ENCODE results near the gene SLC6A5. TPM values are rescaled to one million over a fixed set of nuclear protein-coding genes. Genes with fewer than 3 reads are reported as not detected.

SLC6A5 gene
- total RNA-seq, 3 donors from 2014 or later, result not detected

- TF ChIP-seq POLR2AphosphoS5 (IDR thresholded peaks at IDR 0.05), result no peak
- TF ChIP-seq CTCF (IDR thresholded peaks at IDR 0.05), result no peak
- TF ChIP-seq POLR2A (IDR thresholded peaks at IDR 0.05), result no peak
- no peaks in the 10 kb centered on the region for H3K9me3 ChIP-seq
- H3K36me3 ChIP-seq, result no peaks in the 10 kb centered on the region
- H3K27ac ChIP-seq, result no peak overlapping the region
- no peak for DNase-seq (ENCODE audit: low spot score in 2 of 2)
- H3K27me3 ChIP-seq, result peaks cover 0 to 5% of the 10 kb centered on the region in 2 donors
- H3K4me3 ChIP-seq, result no peak overlapping the region
- H3K4me1 ChIP-seq, result no peaks in the 10 kb centered on the region
- intact Hi-C loops (cut with DNase I; ENCODE audit: low total_unique reads), result no loop called here
These were observed 18.1 kb downstream of the SLC6A5 start for GRCh38 chr11:20617346-20618005.

GRCh38 chr11:20618083-20618482 lies 18.7 kb downstream of the SLC6A5 start:
- Histone ChIP-seq H3K27ac (no peak overlapping the region), H3K4me3 (no peak overlapping the region), H3K4me1 (no peaks in the 10 kb centered on the region), H3K36me3 (no peaks in the 10 kb centered on the region), H3K27me3 (peaks cover 0 to 5% of the 10 kb centered on the region in 2 donors), H3K9me3 (no peaks in the 10 kb centered on the region)
- no peak for TF ChIP-seq POLR2AphosphoS5 (IDR thresholded peaks at IDR 0.05)
- TF ChIP-seq CTCF (IDR thresholded peaks at IDR 0.05), result no peak
- no peak for TF ChIP-seq POLR2A (IDR thresholded peaks at IDR 0.05)
- DNase-seq (ENCODE audit: low spot score in 2 of 2), result no peak
- intact Hi-C loops (cut with DNase I; ENCODE audit: low total_unique reads), result no loop called here

GRCh38 chr11:20620988-20621387 lies 21.6 kb downstream of the SLC6A5 start:
- H3K4me1 ChIP-seq, result no peaks in the 10 kb centered on the region
- H3K36me3 ChIP-seq, result no peaks in the 10 kb centered on the region
- intact Hi-C loops (cut with DNase I; ENCODE audit: low total_unique reads), result no loop called here
- no peak overlapping the region for H3K4me3 ChIP-seq
- no peaks in the 10 kb centered on the region for H3K9me3 ChIP-seq
- no peaks in the 10 kb centered on the region for H3K27me3 ChIP-seq
- DNase-seq (ENCODE audit: low spot score in 2 of 2), result no peak
- H3K27ac ChIP-seq, result no peak overlapping the region
- TF ChIP-seq POLR2AphosphoS5 (IDR thresholded peaks at IDR 0.05) (no peak), CTCF (IDR thresholded peaks at IDR 0.05) (no peak), POLR2A (IDR thresholded peaks at IDR 0.05) (no peak)

GRCh38 chr11:20621679-20622078 lies 22.3 kb downstream of the SLC6A5 start:
- DNase-seq (ENCODE audit: low spot score in 2 of 2), result no peak
- Histone ChIP-seq H3K4me3 (no peak overlapping the region), H3K9me3 (no peaks in the 10 kb centered on the region), H3K36me3 (no peaks in the 10 kb centered on the region), H3K4me1 (no peaks in the 10 kb centered on the region), H3K27me3 (no peaks in the 10 kb centered on the region), H3K27ac (no peak overlapping the region)
- TF ChIP-seq CTCF (IDR thresholded peaks at IDR 0.05) (no peak), POLR2A (IDR thresholded peaks at IDR 0.05) (no peak), POLR2AphosphoS5 (IDR thresholded peaks at IDR 0.05) (no peak)
- intact Hi-C loops (cut with DNase I; ENCODE audit: low total_unique reads), result no loop called here

- H3K9me3 ChIP-seq, result no peaks in the 10 kb centered on the region
- H3K4me1 ChIP-seq, result no peaks in the 10 kb centered on the region
- H3K36me3 ChIP-seq, result no peaks in the 10 kb centered on the region
- H3K27me3 ChIP-seq, result no peaks in the 10 kb centered on the region
- H3K27ac ChIP-seq, result no peak overlapping the region
- TF ChIP-seq POLR2A (IDR thresholded peaks at IDR 0.05) (no peak), POLR2AphosphoS5 (IDR thresholded peaks at IDR 0.05) (no peak), CTCF (IDR thresholded peaks at IDR 0.05) (no peak)
- intact Hi-C loops (cut with DNase I; ENCODE audit: low total_unique reads), result no loop called here
- no peak for DNase-seq (ENCODE audit: low spot score in 2 of 2)
- no peak overlapping the region for H3K4me3 ChIP-seq
These were observed 23.8 kb downstream of the SLC6A5 start for GRCh38 chr11:20623252-20623651.
